K562 (cell line): Measurements from ENCODE around the gene MYCBP. TPM values are rescaled to one million over a fixed set of nuclear protein-coding genes. Genes with fewer than 3 reads are reported as not detected.
A peak's percentile ranks its signal among the peaks of the same experiment; 100 is the strongest.

Experiments
- BRCA1 ChIP-seq, 2 experiments: fragments of 450-650 bp in 1 of 2; sonication (generic) in 1 of 2; formaldehyde crosslinking in 1 of 2; IDR thresholded peaks; 2 replicates each; pipeline versions ENCODE4 v1.5.0 to v1.6.1; 2017 to 2020; ENCODE audit warnings: mild to moderate bottlenecking in 1 of 2, missing genetic modification reagents in 1 of 2
- CBX3 ChIP-seq, 2 experiments: IDR thresholded peaks; 1 replicate in 1 of 2; 2 replicates in 1 of 2; pipeline ENCODE4 v1.6.1; 2012; ENCODE audit warnings: inconsistent platforms in 2 of 2, low read length in 2 of 2, borderline replicate concordance in 1 of 2, control low read depth in 1 of 2
- EGR1 ChIP-seq: fragments of 450-650 bp; conservative IDR thresholded peaks from 2 replicates; pipeline ENCODE4 v1.6.1; 2017; ENCODE audit warnings: mild to moderate bottlenecking
- GATAD2A ChIP-seq: fragments of 450-650 bp; IDR thresholded peaks from 2 replicates; pipeline ENCODE4 v1.6.1; 2017
- GTF2A2 ChIP-seq: IDR thresholded peaks from 2 replicates; pipeline ENCODE4 v1.6.1; 2016; ENCODE audit warnings: mild to moderate bottlenecking, missing genetic modification characterization, missing compliant biosample characterization
- MTA3 ChIP-seq: fragments of 450-650 bp; formaldehyde crosslinking; IDR thresholded peaks from 2 replicates; pipeline ENCODE4 v1.6.1; 2017; ENCODE audit warnings: mild to moderate bottlenecking, borderline replicate concordance
- MYC ChIP-seq, 2 experiments: fragments of 250-450 bp in 1 of 2; sonication (Bioruptor Pico) in 1 of 2; IDR thresholded peaks; 2 replicates each; pipeline versions ENCODE4 v1.5.1 to v1.6.1; 2012 to 2021; ENCODE audit warnings: low read depth in 2 of 2, borderline replicate concordance in 1 of 2, improper control_type of control experiment in 1 of 2, low read length in 1 of 2, mild to moderate bottlenecking in 1 of 2, moderate library complexity in 1 of 2
- NR2F6 ChIP-seq: fragments of 450-650 bp; formaldehyde crosslinking; IDR thresholded peaks from 2 replicates; pipeline ENCODE4 v1.4.0; 2020; ENCODE audit warnings: mild to moderate bottlenecking
- PRDM10 ChIP-seq: fragments of 450-650 bp; IDR thresholded peaks from 2 replicates; pipeline ENCODE4 v1.6.1; 2018; ENCODE audit not compliant: partially characterized antibody
- PTTG1 ChIP-seq: fragments of 450-650 bp; IDR thresholded peaks from 2 replicates; pipeline ENCODE4 v1.6.1; 2016; ENCODE audit warnings: low read depth, mild to moderate bottlenecking, missing genetic modification characterization, missing compliant biosample characterization
- RAD21 ChIP-seq, 2 experiments: fragments of 250-450 bp in 1 of 2; fragments of 450-650 bp in 1 of 2; sonication (Bioruptor Pico) in 1 of 2; formaldehyde crosslinking in 1 of 2; IDR thresholded peaks in 1 of 2; conservative IDR thresholded peaks in 1 of 2; 2 replicates each; pipeline versions ENCODE4 v1.4.0 to v1.8.0; 2020 to 2022; ENCODE audit warnings: mild to moderate bottlenecking in 2 of 2, moderate library complexity in 1 of 2
- THAP12 ChIP-seq: fragments of 250-450 bp; sonication (Bioruptor Pico); IDR thresholded peaks from 2 replicates; pipeline ENCODE4 v1.9.0; 2021; ENCODE audit warnings: mild to moderate bottlenecking, inconsistent platforms
- ZNF133 ChIP-seq: fragments of 250-450 bp; sonication (Bioruptor Pico); IDR thresholded peaks from 2 replicates; pipeline ENCODE4 v1.4.0; 2020; ENCODE audit warnings: mild to moderate bottlenecking
- ZNF609 ChIP-seq: sonication (generic); formaldehyde crosslinking; IDR thresholded peaks from 2 replicates; pipeline ENCODE4 v1.8.1; 2023; ENCODE audit warnings: missing genetic modification reagents, mild to moderate bottlenecking, borderline replicate concordance
- ZNF76 ChIP-seq: fragments of 250-450 bp; sonication (Bioruptor Pico); IDR thresholded peaks from 2 replicates; pipeline ENCODE4 v1.4.0; 2020; ENCODE audit warnings: mild to moderate bottlenecking, moderate library complexity, borderline replicate concordance
- polyA plus RNA-seq, 8 experiments: library from polyadenylated mRNA; depleted of rRNA in 4 of 8; stranded (reverse) in 5 of 8; unstranded in 3 of 8; fragments of >200 nt; fragmentation: Nextera tagmentation in 2 of 8; fragmentation: Illumina TruSeq in 1 of 8; extraction: Ambion mirVana in 2 of 8; extraction: Trizol in 1 of 8; gene quantifications; 2 replicates each; pipeline versions ENCODE4 v1.2.1 to v1.2.3, GENCODE V29; 2011 to 2014; ENCODE audit warnings: inconsistent platforms in 1 of 8, missing spikeins in 1 of 8
- total RNA-seq, 7 experiments: library from RNA; depleted of rRNA in 6 of 7; stranded (reverse); fragments of >200 nt in 6 of 7; fragmentation: Illumina TruSeq in 2 of 7; extraction: Trizol in 2 of 7; gene quantifications; 2 replicates each; pipeline versions ENCODE4 v1.2.1 to v1.2.3, GENCODE V29; 2011 to 2021; ENCODE audit warnings: low replicate concordance in 1 of 7

Gene MYCBP
- total and polyA plus RNA-seq, 9 of the 15 experiments (the other 6 are each of a cell fraction or from before 2014, with no cell fraction given) = 32.3 to 253 (median 72.9) TPM

GRCh38 chr1:38815903-38816627 lies 57.1 kb downstream of the MYCBP start (continued):
- peak; percentile 90; the same call in 1 of the 2 replicates for TF ChIP-seq MYC (IDR thresholded peaks at IDR 0.05; ENCODE audit: low read depth, low read length)
- TF ChIP-seq MYC (CRISPR knock-in tag; IDR thresholded peaks at IDR 0.05; ENCODE audit: borderline replicate concordance, low read depth) = no peak
- no peak for TF ChIP-seq ZNF609 (CRISPR knock-in tag)
- peak; percentile 92 for TF ChIP-seq EGR1
- TF ChIP-seq BRCA1 (IDR thresholded peaks at IDR 0.05) = no peak
- TF ChIP-seq BRCA1 (CRISPR knock-in tag; IDR thresholded peaks at IDR 0.05) = no peak
- TF ChIP-seq MTA3 = peak; percentile 88; the same call in 1 of the 2 replicates
- TF ChIP-seq PRDM10 = peak; percentile 77
- no peak for TF ChIP-seq ZNF76
- TF ChIP-seq PTTG1 (tag) = no peak
- 0 out of 2 replicates have a peak, but pooled peaks have one; percentile 30 for TF ChIP-seq THAP12 (CRISPR knock-in tag)
- TF ChIP-seq GATAD2A = 0 out of 2 replicates have a peak, but pooled peaks have one; percentile 82
- TF ChIP-seq CBX3 (IDR thresholded peaks at IDR 0.05; ENCODE audit: borderline replicate concordance in 1 of 2, low read length in 2 of 2) = peak in 1 of 2 experiments; percentile 92; a peak in 1 of 3 replicates
- peak; percentile 64 to 87 for TF ChIP-seq RAD21 (CRISPR knock-in tag; conservative IDR thresholded peaks at IDR 0.05 in 1 of 2, IDR thresholded peaks at IDR 0.05 in 1 of 2)
- TF ChIP-seq GTF2A2 (tag) = no peak
- TF ChIP-seq NR2F6 (CRISPR knock-in tag) = no peak
- no peak for TF ChIP-seq ZNF133 (CRISPR knock-in tag)
